Liver (tissue), 3 donors: Measurements from ENCODE around the gene PPP1R9A.

ENCODE experiments used
- GABPA ChIP-seq, 2 donors: IDR thresholded peaks in 1 of 2; conservative IDR thresholded peaks in 1 of 2; 2 replicates each; pipeline ENCODE4 v1.6.1; 2016; ENCODE audit warnings: antibody characterized with exemption in 2 of 2, mild to moderate bottlenecking in 1 of 2, moderate library complexity in 1 of 2
- SP1 ChIP-seq: IDR thresholded peaks from 2 replicates; pipeline ENCODE4 v1.6.1; 2018; ENCODE audit warnings: antibody characterized with exemption, mild to moderate bottlenecking
- TAF1 ChIP-seq: conservative IDR thresholded peaks from 2 replicates; pipeline ENCODE4 v1.6.1; 2016; ENCODE audit warnings: antibody characterized with exemption, mild to moderate bottlenecking
- TF ChIP-seq, protein P1 (sequence below): IDR thresholded peaks from 2 replicates; pipeline ENCODE4 v1.6.1; 2016; ENCODE audit warnings: antibody characterized with exemption, mild to moderate bottlenecking
- TF ChIP-seq, protein P2 (sequence below): fragments of 150-350 bp; IDR thresholded peaks from 2 replicates; pipeline ENCODE4 v1.5.1; 2017; ENCODE audit warnings: improper control_type of control experiment, low read depth, low read length; ENCODE audit not compliant: missing input control
- TF ChIP-seq, protein P3 (sequence below): IDR thresholded peaks from 2 replicates; pipeline ENCODE4 v1.6.1; 2016; ENCODE audit warnings: antibody characterized with exemption
- TF ChIP-seq, protein P4 (sequence below): IDR thresholded peaks from 2 replicates; pipeline ENCODE4 v1.6.1; 2016; ENCODE audit warnings: antibody characterized with exemption
- donor health status: healthy.
- donor health status: healthy.

DNA sequence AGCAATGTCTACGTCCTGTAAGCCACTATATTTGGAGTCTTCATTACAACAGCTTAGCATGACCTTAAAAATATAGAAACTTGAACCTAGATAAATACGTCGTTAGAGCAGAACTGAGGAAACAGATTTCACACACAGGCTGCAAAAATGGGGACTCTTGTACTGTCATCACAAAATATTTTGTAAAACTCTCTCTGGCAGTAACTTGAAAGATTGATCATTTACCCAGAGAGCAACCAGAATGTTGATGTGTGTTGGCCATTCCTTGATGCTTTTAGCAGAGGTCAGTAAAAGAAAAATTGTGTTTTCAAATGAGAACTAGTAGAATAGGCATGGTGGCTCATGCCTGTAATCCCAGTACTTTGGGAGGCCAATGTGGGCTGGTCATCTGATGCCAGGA is 431.4 kb downstream of the PPP1R9A start:
- TF ChIP-seq, protein P1, sequence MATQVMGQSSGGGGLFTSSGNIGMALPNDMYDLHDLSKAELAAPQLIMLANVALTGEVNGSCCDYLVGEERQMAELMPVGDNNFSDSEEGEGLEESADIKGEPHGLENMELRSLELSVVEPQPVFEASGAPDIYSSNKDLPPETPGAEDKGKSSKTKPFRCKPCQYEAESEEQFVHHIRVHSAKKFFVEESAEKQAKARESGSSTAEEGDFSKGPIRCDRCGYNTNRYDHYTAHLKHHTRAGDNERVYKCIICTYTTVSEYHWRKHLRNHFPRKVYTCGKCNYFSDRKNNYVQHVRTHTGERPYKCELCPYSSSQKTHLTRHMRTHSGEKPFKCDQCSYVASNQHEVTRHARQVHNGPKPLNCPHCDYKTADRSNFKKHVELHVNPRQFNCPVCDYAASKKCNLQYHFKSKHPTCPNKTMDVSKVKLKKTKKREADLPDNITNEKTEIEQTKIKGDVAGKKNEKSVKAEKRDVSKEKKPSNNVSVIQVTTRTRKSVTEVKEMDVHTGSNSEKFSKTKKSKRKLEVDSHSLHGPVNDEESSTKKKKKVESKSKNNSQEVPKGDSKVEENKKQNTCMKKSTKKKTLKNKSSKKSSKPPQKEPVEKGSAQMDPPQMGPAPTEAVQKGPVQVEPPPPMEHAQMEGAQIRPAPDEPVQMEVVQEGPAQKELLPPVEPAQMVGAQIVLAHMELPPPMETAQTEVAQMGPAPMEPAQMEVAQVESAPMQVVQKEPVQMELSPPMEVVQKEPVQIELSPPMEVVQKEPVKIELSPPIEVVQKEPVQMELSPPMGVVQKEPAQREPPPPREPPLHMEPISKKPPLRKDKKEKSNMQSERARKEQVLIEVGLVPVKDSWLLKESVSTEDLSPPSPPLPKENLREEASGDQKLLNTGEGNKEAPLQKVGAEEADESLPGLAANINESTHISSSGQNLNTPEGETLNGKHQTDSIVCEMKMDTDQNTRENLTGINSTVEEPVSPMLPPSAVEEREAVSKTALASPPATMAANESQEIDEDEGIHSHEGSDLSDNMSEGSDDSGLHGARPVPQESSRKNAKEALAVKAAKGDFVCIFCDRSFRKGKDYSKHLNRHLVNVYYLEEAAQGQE, result no peak
- TF ChIP-seq, protein P2, sequence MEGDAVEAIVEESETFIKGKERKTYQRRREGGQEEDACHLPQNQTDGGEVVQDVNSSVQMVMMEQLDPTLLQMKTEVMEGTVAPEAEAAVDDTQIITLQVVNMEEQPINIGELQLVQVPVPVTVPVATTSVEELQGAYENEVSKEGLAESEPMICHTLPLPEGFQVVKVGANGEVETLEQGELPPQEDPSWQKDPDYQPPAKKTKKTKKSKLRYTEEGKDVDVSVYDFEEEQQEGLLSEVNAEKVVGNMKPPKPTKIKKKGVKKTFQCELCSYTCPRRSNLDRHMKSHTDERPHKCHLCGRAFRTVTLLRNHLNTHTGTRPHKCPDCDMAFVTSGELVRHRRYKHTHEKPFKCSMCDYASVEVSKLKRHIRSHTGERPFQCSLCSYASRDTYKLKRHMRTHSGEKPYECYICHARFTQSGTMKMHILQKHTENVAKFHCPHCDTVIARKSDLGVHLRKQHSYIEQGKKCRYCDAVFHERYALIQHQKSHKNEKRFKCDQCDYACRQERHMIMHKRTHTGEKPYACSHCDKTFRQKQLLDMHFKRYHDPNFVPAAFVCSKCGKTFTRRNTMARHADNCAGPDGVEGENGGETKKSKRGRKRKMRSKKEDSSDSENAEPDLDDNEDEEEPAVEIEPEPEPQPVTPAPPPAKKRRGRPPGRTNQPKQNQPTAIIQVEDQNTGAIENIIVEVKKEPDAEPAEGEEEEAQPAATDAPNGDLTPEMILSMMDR, result no peak
- TF ChIP-seq SP1 (peak; percentile 9), GABPA (IDR thresholded peaks at IDR 0.05 in 1 of 2, conservative IDR thresholded peaks at IDR 0.05 in 1 of 2) (no peak), TAF1 (no peak)
- TF ChIP-seq, protein P3, sequence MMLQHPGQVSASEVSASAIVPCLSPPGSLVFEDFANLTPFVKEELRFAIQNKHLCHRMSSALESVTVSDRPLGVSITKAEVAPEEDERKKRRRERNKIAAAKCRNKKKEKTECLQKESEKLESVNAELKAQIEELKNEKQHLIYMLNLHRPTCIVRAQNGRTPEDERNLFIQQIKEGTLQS, result no peak
- TF ChIP-seq, protein P4, sequence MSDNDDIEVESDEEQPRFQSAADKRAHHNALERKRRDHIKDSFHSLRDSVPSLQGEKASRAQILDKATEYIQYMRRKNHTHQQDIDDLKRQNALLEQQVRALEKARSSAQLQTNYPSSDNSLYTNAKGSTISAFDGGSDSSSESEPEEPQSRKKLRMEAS, result no peak
